Suprapubic skin (tissue), 4 donors: Measurements from ENCODE around the gene HIVEP1. TPM values are rescaled to one million over a fixed set of nuclear protein-coding genes. Genes with fewer than 3 reads are reported as not detected.

ENCODE experiments used
- DNase-seq, 2 donors: peaks; one replicate each; pipeline ENCODE4 v3.0.0-alpha.2; 2019; ENCODE audit warnings: low spot score in 2 of 2
- H3K27ac ChIP-seq: fragments of 200-600 bp; sonication (generic); one replicate; pipeline ENCODE4 v1.5.1; 2019
- H3K27me3 ChIP-seq: fragments of 200-600 bp; sonication (generic); one replicate; pipeline ENCODE4 v1.5.1; 2019
- H3K36me3 ChIP-seq: fragments of 200-600 bp; sonication (generic); one replicate; pipeline ENCODE4 v1.5.1; 2019
- H3K4me1 ChIP-seq: fragments of 200-600 bp; sonication (generic); one replicate; pipeline ENCODE4 v1.5.1; 2019
- H3K4me3 ChIP-seq: fragments of 200-600 bp; sonication (generic); one replicate; pipeline ENCODE4 v1.5.1; 2019; ENCODE audit warnings: mild to moderate bottlenecking
- H3K9me3 ChIP-seq: fragments of 200-600 bp; sonication (generic); one replicate; pipeline ENCODE4 v1.5.1; 2019
- EP300 ChIP-seq: sonication (generic); formaldehyde crosslinking; IDR thresholded peaks from one replicate; pipeline ENCODE4 v1.6.1; 2017; ENCODE audit warnings: antibody characterized with exemption
- POLR2A ChIP-seq, 2 donors: fragments of 450-650 bp; IDR thresholded peaks; one replicate each; pipeline ENCODE4 v1.6.1; 2017; ENCODE audit warnings: antibody characterized with exemption in 2 of 2, mild to moderate bottlenecking in 2 of 2, moderate library complexity in 2 of 2
- POLR2AphosphoS5 ChIP-seq, 3 donors: sonication (generic); formaldehyde crosslinking; IDR thresholded peaks; one replicate each; pipeline ENCODE4 v1.6.1; 2017; ENCODE audit warnings: antibody characterized with exemption in 3 of 3
- WGBS: methylation state at CpG from one replicate; pipeline ENCODE4 v1.1.5; 2018; 5-methylcytosine and 5-hydroxymethylcytosine counted together
- total RNA-seq, 4 donors: library from RNA; depleted of rRNA; stranded (reverse); fragments of >200 nt; gene quantifications; one replicate each; pipeline ENCODE4 v1.1.0, GENCODE V29; 2016
- TF ChIP-seq, protein P1 (sequence below), 2 donors: fragments of 200-600 bp in 1 of 2; fragments of 450-650 bp in 1 of 2; sonication (generic) in 1 of 2; IDR thresholded peaks; one replicate each; pipeline ENCODE4 v1.5.1; 2016 to 2019; ENCODE audit warnings: antibody characterized with exemption in 2 of 2, mild to moderate bottlenecking in 1 of 2, moderate library complexity in 1 of 2

Gene HIVEP1
- total RNA-seq, 4 donors from 2014 or later = 37.9 to 48.4 (median 43.9) TPM

- DNase-seq = no peak
- WGBS = 92% methylated on average over 9 of the region's 9 CpGs
- Histone ChIP-seq H3K4me1 (no peaks in the 10 kb centered on the region), H3K4me3 (no peak overlapping the region), H3K9me3 (no peaks in the 10 kb centered on the region), H3K27ac (no peak overlapping the region), H3K36me3 (peaks cover 10% of the 10 kb centered on the region), H3K27me3 (no peaks in the 10 kb centered on the region)
- TF ChIP-seq POLR2AphosphoS5 (IDR thresholded peaks at IDR 0.05) (no peak), EP300 (no peak), POLR2A (IDR thresholded peaks at IDR 0.05) (no peak)
- TF ChIP-seq, protein P1, sequence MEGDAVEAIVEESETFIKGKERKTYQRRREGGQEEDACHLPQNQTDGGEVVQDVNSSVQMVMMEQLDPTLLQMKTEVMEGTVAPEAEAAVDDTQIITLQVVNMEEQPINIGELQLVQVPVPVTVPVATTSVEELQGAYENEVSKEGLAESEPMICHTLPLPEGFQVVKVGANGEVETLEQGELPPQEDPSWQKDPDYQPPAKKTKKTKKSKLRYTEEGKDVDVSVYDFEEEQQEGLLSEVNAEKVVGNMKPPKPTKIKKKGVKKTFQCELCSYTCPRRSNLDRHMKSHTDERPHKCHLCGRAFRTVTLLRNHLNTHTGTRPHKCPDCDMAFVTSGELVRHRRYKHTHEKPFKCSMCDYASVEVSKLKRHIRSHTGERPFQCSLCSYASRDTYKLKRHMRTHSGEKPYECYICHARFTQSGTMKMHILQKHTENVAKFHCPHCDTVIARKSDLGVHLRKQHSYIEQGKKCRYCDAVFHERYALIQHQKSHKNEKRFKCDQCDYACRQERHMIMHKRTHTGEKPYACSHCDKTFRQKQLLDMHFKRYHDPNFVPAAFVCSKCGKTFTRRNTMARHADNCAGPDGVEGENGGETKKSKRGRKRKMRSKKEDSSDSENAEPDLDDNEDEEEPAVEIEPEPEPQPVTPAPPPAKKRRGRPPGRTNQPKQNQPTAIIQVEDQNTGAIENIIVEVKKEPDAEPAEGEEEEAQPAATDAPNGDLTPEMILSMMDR (IDR thresholded peaks at IDR 0.05) = no peak
Measured at GRCh38 chr6:12112540-12113189, 100.6 kb downstream of the HIVEP1 start.

GRCh38 chr6:12113190-12113577 lies 101.1 kb downstream of the HIVEP1 start:
- Histone ChIP-seq H3K9me3 (no peaks in the 10 kb centered on the region), H3K36me3 (peaks cover 10% of the 10 kb centered on the region), H3K4me1 (no peaks in the 10 kb centered on the region), H3K27ac (no peak overlapping the region), H3K4me3 (no peak overlapping the region), H3K27me3 (no peaks in the 10 kb centered on the region)
- WGBS = 95% methylated on average over 6 of the region's 6 CpGs
- no peak for TF ChIP-seq POLR2AphosphoS5 (IDR thresholded peaks at IDR 0.05)
- no peak for TF ChIP-seq EP300
- TF ChIP-seq, protein P1 (IDR thresholded peaks at IDR 0.05) = no peak
- no peak for TF ChIP-seq POLR2A (IDR thresholded peaks at IDR 0.05)
- no peak for DNase-seq

GRCh38 chr6:12114055-12114503 lies 102.0 kb downstream of the HIVEP1 start:
- no peak for TF ChIP-seq POLR2A (IDR thresholded peaks at IDR 0.05)
- TF ChIP-seq, protein P1 (IDR thresholded peaks at IDR 0.05) = no peak
- no peak for TF ChIP-seq EP300
- TF ChIP-seq POLR2AphosphoS5 (IDR thresholded peaks at IDR 0.05) = no peak
- no peak for DNase-seq
- Histone ChIP-seq H3K27ac (no peak overlapping the region), H3K4me1 (no peaks in the 10 kb centered on the region), H3K9me3 (no peaks in the 10 kb centered on the region), H3K27me3 (no peaks in the 10 kb centered on the region), H3K36me3 (peaks cover 10% of the 10 kb centered on the region), H3K4me3 (no peak overlapping the region)
- WGBS = 91% methylated on average over 6 of the region's 6 CpGs

- Histone ChIP-seq H3K27ac (no peak overlapping the region), H3K36me3 (peaks cover 4% of the 10 kb centered on the region), H3K9me3 (no peaks in the 10 kb centered on the region), H3K4me3 (no peak overlapping the region), H3K27me3 (no peaks in the 10 kb centered on the region), H3K4me1 (no peaks in the 10 kb centered on the region)
- DNase-seq = no peak
- TF ChIP-seq, protein P1 (IDR thresholded peaks at IDR 0.05) = no peak
- TF ChIP-seq POLR2A (IDR thresholded peaks at IDR 0.05) (no peak), POLR2AphosphoS5 (IDR thresholded peaks at IDR 0.05) (no peak), EP300 (no peak)
- 52% methylated on average over 1 of the region's 1 CpG for WGBS
Measured at GRCh38 chr6:12115001-12115400, 102.9 kb downstream of the HIVEP1 start.

DNA sequence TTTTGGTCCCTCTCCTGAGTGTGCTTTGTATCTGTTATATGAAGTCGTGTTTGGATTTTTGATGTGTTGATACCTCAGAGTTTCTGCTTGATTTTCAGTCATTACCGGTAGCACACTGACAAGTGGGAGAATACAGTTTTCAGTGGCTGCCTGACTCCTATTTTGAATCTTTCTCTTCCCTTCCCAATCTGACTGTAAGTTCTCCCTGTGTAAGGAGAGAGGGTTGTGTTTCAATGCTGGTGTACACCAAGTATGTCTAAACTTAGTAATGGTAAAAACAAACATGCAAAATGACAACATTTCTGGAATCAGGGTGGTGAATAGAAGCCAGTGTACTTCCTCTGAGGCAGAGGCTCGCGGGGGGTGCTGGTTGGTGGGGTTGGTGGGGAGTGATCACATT lies 103.4 kb downstream of the HIVEP1 start:
- 99% methylated on average over 4 of the region's 4 CpGs for WGBS
- no peaks in the 10 kb centered on the region for H3K9me3 ChIP-seq
- TF ChIP-seq POLR2A (IDR thresholded peaks at IDR 0.05) (no peak), POLR2AphosphoS5 (IDR thresholded peaks at IDR 0.05) (no peak), EP300 (no peak)
- TF ChIP-seq, protein P1 (IDR thresholded peaks at IDR 0.05) = no peak
- H3K4me3 ChIP-seq = no peak overlapping the region
- H3K27me3 ChIP-seq = no peaks in the 10 kb centered on the region
- H3K27ac ChIP-seq = no peak overlapping the region
- peaks cover 7% of the 10 kb centered on the region for H3K36me3 ChIP-seq
- H3K4me1 ChIP-seq = no peaks in the 10 kb centered on the region
- DNase-seq = no peak
